OCI-LY3 (cell line): ENCODE results near the gene MCRS1.

ENCODE experiments used
- H2AFZ ChIP-seq: fragments of 200-600, 300-600 bp; shearing (Covaris generic); 2 replicates; pipeline ENCODE4 v1.6.0; 2014; ENCODE audit warnings: antibody characterized with exemption, low read depth, low read length
- H3K27ac ChIP-seq: fragments of 200-600, 300-600 bp; sonication (generic); 2 replicates; pipeline ENCODE4 v1.5.1; 2014; ENCODE audit warnings: mild to moderate bottlenecking, low read length, moderate library complexity, mixed read lengths
- H3K27me3 ChIP-seq: fragments of 200-600, 300-600 bp; sonication (generic); 2 replicates; pipeline ENCODE4 v1.6.1; 2014; ENCODE audit warnings: low read depth, low read length, mixed read lengths
- H3K36me3 ChIP-seq: fragments of 200-600, 300-600 bp; sonication (generic); replicated peaks from 2 replicates; pipeline ENCODE3; 2014; ENCODE audit warnings: low read depth, low read length, mixed read lengths
- H3K4me1 ChIP-seq: fragments of 300-600, 200-600 bp; sonication (generic); 2 replicates; pipeline ENCODE4 v1.6.1; 2014; ENCODE audit warnings: low read length, mixed read lengths
- H3K4me2 ChIP-seq: fragments of 200-600, 300-600 bp; sonication (generic); 2 replicates; pipeline ENCODE4 v1.6.1; 2014; ENCODE audit warnings: low read length, mixed read lengths
- H3K4me3 ChIP-seq: fragments of 300-600, 200-600 bp; sonication (generic); 2 replicates; pipeline ENCODE4 v1.5.1; 2014; ENCODE audit warnings: antibody characterized with exemption, mild to moderate bottlenecking, low read length, moderate library complexity
- H3K79me2 ChIP-seq: fragments of 300-600, 200-600 bp; shearing (Covaris generic); 2 replicates; pipeline ENCODE4 v1.6.1; 2014; ENCODE audit warnings: mild to moderate bottlenecking, low read length, mixed read lengths
- H3K9ac ChIP-seq: fragments of 300-600, 200-600 bp; shearing (Covaris generic); 2 replicates; pipeline ENCODE4 v1.6.0; 2014; ENCODE audit warnings: mild to moderate bottlenecking, low read length, moderate library complexity
- H3K9me3 ChIP-seq: fragments of 200-600, 300-600 bp; shearing (Covaris generic); 2 replicates; pipeline ENCODE4 v1.6.1; 2014; ENCODE audit warnings: low read length, mixed read lengths; ENCODE audit not compliant: insufficient read depth
- H4K20me1 ChIP-seq: fragments of 200-600, 300-600 bp; sonication (generic); 2 replicates; pipeline ENCODE4 v1.6.1; 2016; ENCODE audit warnings: low read length, mixed read lengths; ENCODE audit not compliant: insufficient read depth
- EZH2phosphoT487 ChIP-seq: fragments of 200-600 bp; shearing (Covaris generic); IDR thresholded peaks from 2 replicates; pipeline ENCODE4 v1.6.1; 2018; ENCODE audit warnings: antibody characterized with exemption, mixed run types, low read depth
- TF ChIP-seq, protein P1 (sequence below): fragments of 200-600, 300-600 bp; sonication (generic); IDR thresholded peaks from 2 replicates; pipeline ENCODE4 v1.5.1; 2014; ENCODE audit warnings: antibody characterized with exemption, low read length, low read depth

Gene MCRS1

GRCh38 chr12:49527361-49528130 lies 40.4 kb downstream of the MCRS1 start:
- H3K9me3 ChIP-seq, result no peaks in the 10 kb centered on the region
- H3K79me2 ChIP-seq, result no peaks in the 10 kb centered on the region
- H2AFZ ChIP-seq, result no peak overlapping the region
- no peak overlapping the region for H3K9ac ChIP-seq
- peaks cover 2% of the 10 kb centered on the region; the same call in 1 of the 2 replicates for H3K4me1 ChIP-seq
- H3K4me2 ChIP-seq, result no peak overlapping the region
- no peaks in the 10 kb centered on the region for H4K20me1 ChIP-seq
- no peaks in the 10 kb centered on the region for H3K27me3 ChIP-seq
- no peak overlapping the region for H3K4me3 ChIP-seq
- no peak overlapping the region for H3K27ac ChIP-seq
- peaks cover 22% of the 10 kb centered on the region for H3K36me3 ChIP-seq
- TF ChIP-seq, protein P1, sequence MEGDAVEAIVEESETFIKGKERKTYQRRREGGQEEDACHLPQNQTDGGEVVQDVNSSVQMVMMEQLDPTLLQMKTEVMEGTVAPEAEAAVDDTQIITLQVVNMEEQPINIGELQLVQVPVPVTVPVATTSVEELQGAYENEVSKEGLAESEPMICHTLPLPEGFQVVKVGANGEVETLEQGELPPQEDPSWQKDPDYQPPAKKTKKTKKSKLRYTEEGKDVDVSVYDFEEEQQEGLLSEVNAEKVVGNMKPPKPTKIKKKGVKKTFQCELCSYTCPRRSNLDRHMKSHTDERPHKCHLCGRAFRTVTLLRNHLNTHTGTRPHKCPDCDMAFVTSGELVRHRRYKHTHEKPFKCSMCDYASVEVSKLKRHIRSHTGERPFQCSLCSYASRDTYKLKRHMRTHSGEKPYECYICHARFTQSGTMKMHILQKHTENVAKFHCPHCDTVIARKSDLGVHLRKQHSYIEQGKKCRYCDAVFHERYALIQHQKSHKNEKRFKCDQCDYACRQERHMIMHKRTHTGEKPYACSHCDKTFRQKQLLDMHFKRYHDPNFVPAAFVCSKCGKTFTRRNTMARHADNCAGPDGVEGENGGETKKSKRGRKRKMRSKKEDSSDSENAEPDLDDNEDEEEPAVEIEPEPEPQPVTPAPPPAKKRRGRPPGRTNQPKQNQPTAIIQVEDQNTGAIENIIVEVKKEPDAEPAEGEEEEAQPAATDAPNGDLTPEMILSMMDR, result no peak
- TF ChIP-seq EZH2phosphoT487, result no peak

- H3K9ac ChIP-seq, result no peak overlapping the region
These were observed 42.0 kb downstream of the MCRS1 start for GRCh38 chr12:49525942-49526341.

GRCh38 chr12:49524660-49525324 lies 43.1 kb downstream of the MCRS1 start:
- no peaks in the 10 kb centered on the region for H3K79me2 ChIP-seq

More at GRCh38 chr12:49525942-49526341, 42.0 kb downstream of the MCRS1 start:
- no peaks in the 10 kb centered on the region for H4K20me1 ChIP-seq
- TF ChIP-seq EZH2phosphoT487, result no peak
- TF ChIP-seq, protein P1, result no peak
- H3K4me2 ChIP-seq, result no peak overlapping the region
- H3K4me3 ChIP-seq, result no peak overlapping the region
- H3K79me2 ChIP-seq, result no peaks in the 10 kb centered on the region
- peaks cover 24% of the 10 kb centered on the region for H3K36me3 ChIP-seq
- no peaks in the 10 kb centered on the region for H3K9me3 ChIP-seq
- no peak overlapping the region for H3K27ac ChIP-seq
- peaks cover 13% of the 10 kb centered on the region for H3K4me1 ChIP-seq
- H3K27me3 ChIP-seq, result no peaks in the 10 kb centered on the region
- no peak overlapping the region for H2AFZ ChIP-seq

DNA sequence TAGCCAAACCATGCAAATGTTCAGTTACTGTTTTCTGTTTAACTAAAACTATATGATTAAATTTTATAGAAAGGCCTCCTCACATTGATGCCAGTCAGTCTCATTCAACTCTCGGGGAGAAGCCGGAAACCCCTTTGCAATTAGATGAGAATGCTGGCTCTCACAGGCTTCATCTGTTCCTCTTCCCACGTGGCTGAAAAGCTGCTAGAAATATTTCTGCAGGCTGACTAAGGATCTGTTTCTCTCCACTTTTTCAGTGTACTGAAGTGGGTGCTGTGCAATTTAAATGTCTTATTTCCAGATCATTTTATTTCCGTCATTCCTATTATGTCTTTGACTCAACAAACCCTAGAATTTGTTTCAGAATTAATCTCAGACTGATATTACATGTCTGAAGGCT lies 46.6 kb downstream of the MCRS1 start:
- no peaks in the 10 kb centered on the region for H3K9me3 ChIP-seq
- H3K4me1 ChIP-seq, result peaks cover 10% of the 10 kb centered on the region
- H3K4me2 ChIP-seq, result no peak overlapping the region
- no peaks in the 10 kb centered on the region for H3K79me2 ChIP-seq
- no peak overlapping the region for H3K4me3 ChIP-seq
- H3K27ac ChIP-seq, result no peak overlapping the region
- TF ChIP-seq, protein P1, result no peak
- no peak for TF ChIP-seq EZH2phosphoT487
- no peak overlapping the region for H3K9ac ChIP-seq
- no peak overlapping the region for H2AFZ ChIP-seq
- no peaks in the 10 kb centered on the region for H3K27me3 ChIP-seq
- H4K20me1 ChIP-seq, result no peaks in the 10 kb centered on the region
- H3K36me3 ChIP-seq, result peaks cover 27% of the 10 kb centered on the region

More at GRCh38 chr12:49524660-49525324, 43.1 kb downstream of the MCRS1 start:
- Histone ChIP-seq H3K27me3 (no peaks in the 10 kb centered on the region), H3K36me3 (peaks cover 24% of the 10 kb centered on the region), H3K9ac (no peak overlapping the region), H4K20me1 (no peaks in the 10 kb centered on the region), H3K4me1 (peaks cover 13% of the 10 kb centered on the region), H3K27ac (no peak overlapping the region), H3K4me2 (no peak overlapping the region), H3K9me3 (no peaks in the 10 kb centered on the region), H2AFZ (no peak overlapping the region), H3K4me3 (no peak overlapping the region)
- no peak for TF ChIP-seq EZH2phosphoT487
- TF ChIP-seq, protein P1, result no peak
